Astrocyte (in vitro differentiated cells and primary cell): ENCODE measurements around the gene STX3.

Experiments
- CTCF ChIP-seq: IDR thresholded peaks from 2 replicates; pipeline ENCODE4 v1.5.1; 2011; ENCODE audit warnings: low read depth, mild to moderate bottlenecking, inconsistent platforms, low read length, moderate library complexity; ENCODE audit not compliant: insufficient read depth
- EZH2 ChIP-seq: IDR thresholded peaks from 2 replicates; pipeline ENCODE4 v1.6.1; 2012; ENCODE audit warnings: mild to moderate bottlenecking, low read length, inconsistent platforms; ENCODE audit not compliant: insufficient read depth

- TF ChIP-seq CTCF (no peak), EZH2 (no peak)
Measured at GRCh38 chr11:59814021-59814420, 58.8 kb downstream of the STX3 start.
